ENCODE results near the gene EVI2B.

DNA sequence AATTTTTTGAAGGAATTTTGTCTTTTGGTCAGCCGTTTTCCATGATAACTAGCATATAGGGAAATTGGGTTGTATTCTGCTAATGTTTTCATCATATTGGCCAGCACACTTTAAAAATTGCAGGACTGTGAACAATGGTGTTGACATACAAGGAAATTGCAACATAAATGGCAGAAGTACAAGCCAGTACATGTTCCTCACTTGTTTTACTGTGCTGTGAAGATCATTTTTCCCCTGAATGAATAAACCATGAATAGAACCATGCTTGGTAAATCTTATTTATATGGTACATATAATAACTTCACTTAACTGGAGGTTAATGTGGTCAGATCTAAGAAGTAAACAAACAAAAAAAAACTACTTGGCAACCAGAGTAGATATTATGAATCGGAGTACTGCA, 39.6 kb downstream of the EVI2B start:
- TF ChIP-seq, protein P1, sequence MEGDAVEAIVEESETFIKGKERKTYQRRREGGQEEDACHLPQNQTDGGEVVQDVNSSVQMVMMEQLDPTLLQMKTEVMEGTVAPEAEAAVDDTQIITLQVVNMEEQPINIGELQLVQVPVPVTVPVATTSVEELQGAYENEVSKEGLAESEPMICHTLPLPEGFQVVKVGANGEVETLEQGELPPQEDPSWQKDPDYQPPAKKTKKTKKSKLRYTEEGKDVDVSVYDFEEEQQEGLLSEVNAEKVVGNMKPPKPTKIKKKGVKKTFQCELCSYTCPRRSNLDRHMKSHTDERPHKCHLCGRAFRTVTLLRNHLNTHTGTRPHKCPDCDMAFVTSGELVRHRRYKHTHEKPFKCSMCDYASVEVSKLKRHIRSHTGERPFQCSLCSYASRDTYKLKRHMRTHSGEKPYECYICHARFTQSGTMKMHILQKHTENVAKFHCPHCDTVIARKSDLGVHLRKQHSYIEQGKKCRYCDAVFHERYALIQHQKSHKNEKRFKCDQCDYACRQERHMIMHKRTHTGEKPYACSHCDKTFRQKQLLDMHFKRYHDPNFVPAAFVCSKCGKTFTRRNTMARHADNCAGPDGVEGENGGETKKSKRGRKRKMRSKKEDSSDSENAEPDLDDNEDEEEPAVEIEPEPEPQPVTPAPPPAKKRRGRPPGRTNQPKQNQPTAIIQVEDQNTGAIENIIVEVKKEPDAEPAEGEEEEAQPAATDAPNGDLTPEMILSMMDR (conservative IDR thresholded peaks at IDR 0.05; ENCODE audit: low read length): no peak
- no peak for TF ChIP-seq EZH2phosphoT487 (IDR thresholded peaks at IDR 0.05; ENCODE audit: borderline replicate concordance, low read depth, low read length)

Measured in OCI-LY7 (cell line).